HFF-Myc (cell line): Measurements from ENCODE around the gene CSK.

Experiments
- DNase-seq: peaks from one replicate; pipeline ENCODE4 v3.0.0-alpha.2; 2011; ENCODE audit warnings: low read depth; ENCODE audit errors: extremely low read depth
- H3K4me3 ChIP-seq: replicated peaks from 2 replicates; pipeline ENCODE4 v1.5.1; 2011; ENCODE audit warnings: low read depth, mild to moderate bottlenecking, control low read depth, low read length
- TF ChIP-seq, protein P1 (sequence below): IDR thresholded peaks from 2 replicates; pipeline ENCODE4 v1.5.1; 2012; ENCODE audit warnings: mild to moderate bottlenecking, low read depth, low read length, control low read depth; ENCODE audit errors: missing control alignments

CSK gene

DNA sequence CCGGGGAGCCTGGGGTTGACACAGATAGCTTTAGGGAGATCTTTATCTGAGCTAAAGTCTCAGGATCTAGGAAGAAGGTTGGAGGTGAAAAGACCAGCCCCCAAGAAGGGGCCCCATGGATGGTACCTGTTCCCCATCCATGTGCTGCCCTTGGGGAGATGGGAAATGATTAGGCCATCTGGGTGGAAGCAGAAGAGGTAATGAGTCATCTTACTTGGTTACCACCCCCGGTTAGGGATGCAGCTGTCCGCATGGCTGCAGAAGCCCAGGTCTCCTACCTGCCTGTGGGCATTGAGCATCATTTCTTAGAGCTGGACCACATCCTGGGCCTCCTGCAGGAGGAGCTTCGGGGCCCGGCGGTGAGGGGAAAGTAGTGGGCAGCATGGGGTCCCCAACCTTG is 41.4 kb downstream of the CSK start:
- TF ChIP-seq, protein P1, sequence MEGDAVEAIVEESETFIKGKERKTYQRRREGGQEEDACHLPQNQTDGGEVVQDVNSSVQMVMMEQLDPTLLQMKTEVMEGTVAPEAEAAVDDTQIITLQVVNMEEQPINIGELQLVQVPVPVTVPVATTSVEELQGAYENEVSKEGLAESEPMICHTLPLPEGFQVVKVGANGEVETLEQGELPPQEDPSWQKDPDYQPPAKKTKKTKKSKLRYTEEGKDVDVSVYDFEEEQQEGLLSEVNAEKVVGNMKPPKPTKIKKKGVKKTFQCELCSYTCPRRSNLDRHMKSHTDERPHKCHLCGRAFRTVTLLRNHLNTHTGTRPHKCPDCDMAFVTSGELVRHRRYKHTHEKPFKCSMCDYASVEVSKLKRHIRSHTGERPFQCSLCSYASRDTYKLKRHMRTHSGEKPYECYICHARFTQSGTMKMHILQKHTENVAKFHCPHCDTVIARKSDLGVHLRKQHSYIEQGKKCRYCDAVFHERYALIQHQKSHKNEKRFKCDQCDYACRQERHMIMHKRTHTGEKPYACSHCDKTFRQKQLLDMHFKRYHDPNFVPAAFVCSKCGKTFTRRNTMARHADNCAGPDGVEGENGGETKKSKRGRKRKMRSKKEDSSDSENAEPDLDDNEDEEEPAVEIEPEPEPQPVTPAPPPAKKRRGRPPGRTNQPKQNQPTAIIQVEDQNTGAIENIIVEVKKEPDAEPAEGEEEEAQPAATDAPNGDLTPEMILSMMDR, result no peak
- no peak overlapping the region for H3K4me3 ChIP-seq
- DNase-seq, result no peak

DNA sequence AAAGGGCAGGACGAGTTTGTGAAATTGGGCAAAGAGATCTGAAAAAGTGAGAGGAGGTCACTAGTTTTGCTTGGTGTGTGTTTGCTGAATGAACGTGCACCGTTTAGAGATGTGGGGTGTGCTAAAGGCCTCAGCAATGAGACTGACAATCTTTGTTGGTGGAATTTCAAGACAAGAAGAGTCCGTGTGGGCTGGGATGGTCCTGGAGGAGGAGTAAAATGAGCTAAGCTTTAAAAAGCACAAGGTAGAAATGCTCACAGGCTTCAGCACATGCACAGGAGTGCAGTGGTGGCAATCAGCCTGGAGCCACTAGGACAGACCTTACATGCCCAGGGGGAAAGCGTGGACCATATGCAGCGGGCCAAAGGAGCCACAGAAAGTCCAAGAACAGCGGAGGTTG is 43.1 kb downstream of the CSK start:
- TF ChIP-seq, protein P1, result no peak
- DNase-seq, result no peak
- H3K4me3 ChIP-seq, result no peak overlapping the region

DNA sequence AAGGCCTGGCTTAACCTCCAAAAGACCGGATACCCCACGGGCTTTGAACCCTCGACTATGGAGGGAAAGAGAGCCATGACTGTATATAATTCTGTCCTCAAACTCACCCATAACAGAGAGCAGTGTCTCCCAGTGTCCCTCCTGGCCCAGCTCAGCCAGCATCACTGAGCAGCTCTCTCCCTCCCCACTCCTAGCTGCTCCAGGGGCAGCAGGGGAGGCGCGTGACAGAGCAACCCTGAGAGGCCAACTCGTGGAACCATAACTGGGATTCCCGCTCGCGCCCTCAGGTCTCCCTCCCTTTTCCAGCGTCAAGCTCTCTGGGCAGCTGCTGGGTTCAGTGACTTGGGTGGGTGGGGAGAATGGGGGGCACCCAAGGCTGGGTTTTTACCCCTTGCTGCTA is 44.0 kb downstream of the CSK start:
- no peak for DNase-seq
- TF ChIP-seq, protein P1, result no peak
- H3K4me3 ChIP-seq, result no peak overlapping the region

DNA sequence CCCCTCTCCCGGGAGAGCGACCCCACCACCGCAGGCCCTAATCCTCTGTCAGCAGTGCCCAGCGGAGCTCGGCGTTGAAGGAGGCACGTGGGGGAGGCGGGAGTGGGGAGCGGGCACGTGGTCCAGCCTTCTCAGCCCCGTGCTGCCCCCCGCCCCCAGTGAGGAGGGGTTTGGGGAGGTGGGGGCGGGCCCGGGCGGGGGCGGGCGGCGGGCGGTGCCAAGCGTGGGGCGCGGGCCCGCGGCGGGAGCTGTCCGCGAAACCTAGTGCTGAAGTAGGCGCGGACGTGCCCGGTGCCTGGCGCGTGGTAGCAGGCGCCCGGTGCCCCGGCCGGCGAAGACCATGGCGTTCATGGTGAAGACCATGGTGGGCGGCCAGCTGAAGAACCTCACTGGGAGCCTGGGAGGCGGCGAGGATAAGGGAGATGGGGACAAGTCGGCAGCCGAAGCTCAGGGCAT is 44.5 kb downstream of the CSK start, which contains the start of gene CPLX3:
CPLX3 (plus strand) TSS at position 264 of the 456 bp plus-strand sequence; CDS start at position 341, 77 bp downstream.
- TF ChIP-seq, protein P1, result no peak
- no peak for DNase-seq
- H3K4me3 ChIP-seq, result no peak within 1 kb of the TSS

DNA sequence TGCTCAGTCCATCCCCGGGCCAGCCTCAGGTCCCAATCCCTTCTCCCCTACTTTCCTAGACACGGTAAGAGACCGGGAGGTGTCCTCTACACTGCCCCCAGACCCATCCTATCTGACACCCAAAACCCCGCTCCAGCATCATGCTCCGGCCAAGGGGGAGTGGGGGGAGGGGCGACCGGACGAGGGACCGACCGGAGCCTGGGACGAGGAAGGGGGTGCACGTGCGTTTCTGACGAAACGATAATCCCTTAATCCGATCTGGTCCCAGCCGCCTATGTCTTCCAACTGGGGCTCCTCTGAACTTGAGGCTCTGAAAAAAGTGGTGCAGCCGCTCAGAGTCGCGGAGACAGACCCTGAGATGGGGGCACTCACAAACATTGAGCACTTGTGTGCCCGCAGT is 45.0 kb downstream of the CSK start:
- TF ChIP-seq, protein P1, result no peak
- H3K4me3 ChIP-seq, result no peak overlapping the region
- DNase-seq, result no peak

DNA sequence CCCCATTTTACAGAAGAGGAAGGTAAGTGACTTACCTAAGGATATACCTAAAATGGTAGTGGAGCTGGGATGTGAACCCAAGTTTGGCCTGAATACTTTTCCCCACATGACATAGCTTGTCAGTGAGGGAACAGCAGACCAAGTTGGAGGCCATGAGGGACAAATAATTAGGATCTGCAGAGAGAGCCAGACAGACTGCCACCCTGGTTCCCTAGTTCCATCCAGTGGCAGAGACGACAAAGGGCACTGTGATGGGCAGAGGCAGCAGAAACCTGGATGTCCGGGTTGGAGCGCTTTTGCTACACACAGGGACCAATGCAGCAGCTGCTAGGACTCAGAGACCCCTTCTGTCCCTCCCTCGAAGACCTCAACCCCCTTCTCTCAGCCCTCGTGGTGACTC is 45.7 kb downstream of the CSK start:
- no peak overlapping the region for H3K4me3 ChIP-seq

More for the DNA sequence above, 45.7 kb downstream of the CSK start:
- TF ChIP-seq, protein P1, result no peak
- DNase-seq, result no peak
